ENCODE data around the gene BEND5. TPM values are rescaled to one million over a fixed set of nuclear protein-coding genes. Genes with fewer than 3 reads are reported as not detected.

The BEND5 gene
- polyA plus RNA-seq, 3 donors = 0.13 TPM; not detected in 2

GRCh38 chr1:48720929-48721328, 55.8 kb downstream of the BEND5 start:
- no peaks in the 10 kb centered on the region for H3K36me3 Mint-ChIP-seq

GRCh38 chr1:48718705-48719104, 58.0 kb downstream of the BEND5 start:
- no peaks in the 10 kb centered on the region for H3K36me3 Mint-ChIP-seq
- TF ChIP-seq CTCF (IDR thresholded peaks at IDR 0.05) = no peak
- no peak overlapping the region for H3K4me3 ChIP-seq (replicated peaks in 1 of 3; ENCODE audit: low read depth in 2 of 3, low read length in 3 of 3)
- H3K79me2 ChIP-seq (ENCODE audit: insufficient read depth, low read length) = no peaks in the 10 kb centered on the region
- no peak for DNase-seq
- no peaks in the 10 kb centered on the region for H4K20me1 ChIP-seq (ENCODE audit: insufficient read depth, low read length)
- no peaks in the 10 kb centered on the region for H3K4me1 Mint-ChIP-seq
- intact Hi-C loops (cut with micrococcal nuclease) = no loop called here
- H3K36me3 ChIP-seq (replicated peaks in 1 of 2; ENCODE audit: control insufficient read depth in 1 of 2, insufficient read depth in 2 of 2, low read length in 2 of 2) = no peaks in the 10 kb centered on the region
- H3K27ac ChIP-seq (ENCODE audit: low read depth in 1 of 2, low read length in 2 of 2) = no peak overlapping the region
- H3K27ac Mint-ChIP-seq = no peak overlapping the region
- H3K9me3 ChIP-seq (replicated peaks in 1 of 2; ENCODE audit: control insufficient read depth in 1 of 2, insufficient read depth in 1 of 2, low read length in 2 of 2) = no peaks in the 10 kb centered on the region
- H3K9ac ChIP-seq (ENCODE audit: insufficient read depth, low read length, poor library complexity, severe bottlenecking) = no peak overlapping the region
- H3K27me3 ChIP-seq (ENCODE audit: control insufficient read depth in 2 of 2, insufficient read depth in 2 of 2, low read length in 2 of 2) = no peaks in the 10 kb centered on the region
- no peaks in the 10 kb centered on the region for H3K27me3 Mint-ChIP-seq (ENCODE audit: low read depth in 3 of 3)
- no peak overlapping the region for H3K4me2 ChIP-seq (replicated peaks; ENCODE audit: extremely low read depth, low read length, poor library complexity, severe bottlenecking)
- H3K9me3 Mint-ChIP-seq = no peaks in the 10 kb centered on the region
- H3K4me3 Mint-ChIP-seq = no peak overlapping the region
- WGBS (ENCODE audit: insufficient coverage) = 86% methylated on average over 3 of the region's 4 CpGs
- H3K4me1 ChIP-seq (ENCODE audit: control insufficient read depth in 1 of 2, insufficient read depth in 2 of 2, low read length in 2 of 2) = no peaks in the 10 kb centered on the region
- no peak overlapping the region for H2AFZ ChIP-seq (ENCODE audit: insufficient read depth, low read depth, low read length, poor library complexity, severe bottlenecking)

More at GRCh38 chr1:48720929-48721328, 55.8 kb downstream of the BEND5 start:
- Mint-ChIP-seq H3K9me3 (no peaks in the 10 kb centered on the region), H3K27ac (no peak overlapping the region), H3K4me3 (no peak overlapping the region), H3K27me3 (ENCODE audit: low read depth in 3 of 3) (peaks cover 0 to 2% (median 0%) of the 10 kb centered on the region in 3 donors), H3K4me1 (no peaks in the 10 kb centered on the region)
- TF ChIP-seq CTCF (IDR thresholded peaks at IDR 0.05) = no peak
- H3K36me3 ChIP-seq (replicated peaks in 1 of 2; ENCODE audit: control insufficient read depth in 1 of 2, insufficient read depth in 2 of 2, low read length in 2 of 2) = no peaks in the 10 kb centered on the region
- H3K4me1 ChIP-seq (ENCODE audit: control insufficient read depth in 1 of 2, insufficient read depth in 2 of 2, low read length in 2 of 2) = no peaks in the 10 kb centered on the region
- no peaks in the 10 kb centered on the region for H4K20me1 ChIP-seq (ENCODE audit: insufficient read depth, low read length)
- intact Hi-C loops (cut with micrococcal nuclease) = no loop called here
- H3K27me3 ChIP-seq (ENCODE audit: control insufficient read depth in 2 of 2, insufficient read depth in 2 of 2, low read length in 2 of 2) = no peaks in the 10 kb centered on the region
- H3K79me2 ChIP-seq (ENCODE audit: insufficient read depth, low read length) = no peaks in the 10 kb centered on the region
- H3K4me3 ChIP-seq (replicated peaks in 1 of 3; ENCODE audit: low read depth in 2 of 3, low read length in 3 of 3) = no peak overlapping the region
- H3K27ac ChIP-seq (ENCODE audit: low read depth in 1 of 2, low read length in 2 of 2) = no peak overlapping the region
- H3K4me2 ChIP-seq (replicated peaks; ENCODE audit: extremely low read depth, low read length, poor library complexity, severe bottlenecking) = no peak overlapping the region
- H3K9me3 ChIP-seq (replicated peaks in 1 of 2; ENCODE audit: control insufficient read depth in 1 of 2, insufficient read depth in 1 of 2, low read length in 2 of 2) = no peaks in the 10 kb centered on the region
- H2AFZ ChIP-seq (ENCODE audit: insufficient read depth, low read depth, low read length, poor library complexity, severe bottlenecking) = no peak overlapping the region
- H3K9ac ChIP-seq (ENCODE audit: insufficient read depth, low read length, poor library complexity, severe bottlenecking) = no peak overlapping the region
- no peak for DNase-seq

Measured in CD14-positive monocyte (primary cell).